ENCODE measurements around the gene FRMPD4.

- TF ChIP-seq CTCF (conservative IDR thresholded peaks at IDR 0.05) (no peak), EZH2 (IDR thresholded peaks at IDR 0.05; ENCODE audit: low read depth) (no peak)
These were observed 441.0 kb downstream of the FRMPD4 start for GRCh38 chrX:12579311-12579710.

All from PC-9 (cell line).